WERI-Rb-1 (cell line): ENCODE data around the gene WNT11.

Source experiments
- DNase-seq: peaks from one replicate; pipeline ENCODE4 v3.0.0-alpha.2; 2020
- H3K27ac ChIP-seq: fragments of 250-450 bp; sonication (Bioruptor Pico); 2 replicates; pipeline ENCODE4 v1.5.1; 2020; ENCODE audit warnings: mild to moderate bottlenecking, moderate library complexity
- H3K27me3 ChIP-seq: fragments of 250-450 bp; sonication (Bioruptor Pico); 2 replicates; pipeline ENCODE4 v1.5.1; 2021; ENCODE audit warnings: mild to moderate bottlenecking, low read depth, moderate library complexity; ENCODE audit not compliant: insufficient read depth, severe bottlenecking
- H3K36me3 ChIP-seq: fragments of 250-450 bp; sonication (Bioruptor Pico); 2 replicates; pipeline ENCODE4 v1.5.1; 2020; ENCODE audit warnings: mild to moderate bottlenecking, moderate library complexity
- H3K4me3 ChIP-seq: 2 replicates; pipeline ENCODE4 v1.5.1; 2011; ENCODE audit warnings: low read depth, mild to moderate bottlenecking, control low read depth, low read length
- H3K9me3 ChIP-seq: fragments of 250-450 bp; sonication (Bioruptor Pico); 2 replicates; pipeline ENCODE4 v1.5.1; 2021; ENCODE audit warnings: mild to moderate bottlenecking, moderate library complexity; ENCODE audit not compliant: severe bottlenecking
- TF ChIP-seq, protein P1 (sequence below): IDR thresholded peaks from 2 replicates; pipeline ENCODE4 v1.5.1; 2011; ENCODE audit warnings: low read depth, mild to moderate bottlenecking, control low read depth, inconsistent platforms, low read length

Gene WNT11

GRCh38 chr11:76153571-76153923, 52.8 kb downstream of the WNT11 start:
- Histone ChIP-seq H3K4me3 (no peak overlapping the region), H3K36me3 (no peaks in the 10 kb centered on the region), H3K27ac (no peak overlapping the region), H3K27me3 (no peaks in the 10 kb centered on the region), H3K9me3 (no peaks in the 10 kb centered on the region)
- no peak for DNase-seq
- TF ChIP-seq, protein P1, sequence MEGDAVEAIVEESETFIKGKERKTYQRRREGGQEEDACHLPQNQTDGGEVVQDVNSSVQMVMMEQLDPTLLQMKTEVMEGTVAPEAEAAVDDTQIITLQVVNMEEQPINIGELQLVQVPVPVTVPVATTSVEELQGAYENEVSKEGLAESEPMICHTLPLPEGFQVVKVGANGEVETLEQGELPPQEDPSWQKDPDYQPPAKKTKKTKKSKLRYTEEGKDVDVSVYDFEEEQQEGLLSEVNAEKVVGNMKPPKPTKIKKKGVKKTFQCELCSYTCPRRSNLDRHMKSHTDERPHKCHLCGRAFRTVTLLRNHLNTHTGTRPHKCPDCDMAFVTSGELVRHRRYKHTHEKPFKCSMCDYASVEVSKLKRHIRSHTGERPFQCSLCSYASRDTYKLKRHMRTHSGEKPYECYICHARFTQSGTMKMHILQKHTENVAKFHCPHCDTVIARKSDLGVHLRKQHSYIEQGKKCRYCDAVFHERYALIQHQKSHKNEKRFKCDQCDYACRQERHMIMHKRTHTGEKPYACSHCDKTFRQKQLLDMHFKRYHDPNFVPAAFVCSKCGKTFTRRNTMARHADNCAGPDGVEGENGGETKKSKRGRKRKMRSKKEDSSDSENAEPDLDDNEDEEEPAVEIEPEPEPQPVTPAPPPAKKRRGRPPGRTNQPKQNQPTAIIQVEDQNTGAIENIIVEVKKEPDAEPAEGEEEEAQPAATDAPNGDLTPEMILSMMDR, result no peak

GRCh38 chr11:76152741-76153570, 53.3 kb downstream of the WNT11 start:
- H3K4me3 ChIP-seq, result no peak overlapping the region
- H3K27me3 ChIP-seq, result no peaks in the 10 kb centered on the region
- no peaks in the 10 kb centered on the region for H3K9me3 ChIP-seq
- H3K27ac ChIP-seq, result no peak overlapping the region
- H3K36me3 ChIP-seq, result no peaks in the 10 kb centered on the region
- TF ChIP-seq, protein P1, result no peak
- DNase-seq, result no peak

DNA sequence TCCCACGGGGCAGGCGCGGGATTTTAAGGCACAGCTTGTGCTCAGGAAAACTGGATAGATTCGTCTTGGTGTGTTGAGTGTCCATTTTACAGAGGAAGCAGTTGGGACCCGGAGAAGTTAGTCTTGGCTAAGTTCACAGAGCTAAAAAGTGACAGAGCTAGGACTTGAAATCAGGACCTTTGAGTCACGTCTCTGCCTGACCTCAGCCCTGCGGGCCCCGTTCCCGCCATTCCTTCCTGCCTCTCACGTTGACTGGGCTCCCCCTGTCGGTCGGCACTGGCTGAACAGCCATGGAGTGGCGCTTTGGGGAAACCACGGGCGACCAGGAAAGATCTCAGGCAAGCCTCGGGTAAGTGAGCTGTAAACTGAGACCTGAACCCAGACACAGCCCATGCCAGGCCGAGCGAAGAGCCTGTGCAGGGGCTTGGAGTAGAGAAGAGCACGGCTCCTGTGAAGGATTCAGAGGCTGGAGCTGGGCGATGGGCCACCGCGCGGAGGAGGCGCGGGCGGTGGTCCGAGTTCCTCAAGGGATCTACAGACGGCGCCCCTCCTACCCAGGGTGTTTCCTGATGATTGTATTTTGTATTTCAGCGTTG, 54.1 kb downstream of the WNT11 start:
- Histone ChIP-seq H3K27me3 (no peaks in the 10 kb centered on the region), H3K4me3 (no peak overlapping the region), H3K27ac (no peak overlapping the region), H3K9me3 (no peaks in the 10 kb centered on the region), H3K36me3 (no peaks in the 10 kb centered on the region)
- TF ChIP-seq, protein P1, result peak; percentile 73
- peak; percentile 42 for DNase-seq

DNA sequence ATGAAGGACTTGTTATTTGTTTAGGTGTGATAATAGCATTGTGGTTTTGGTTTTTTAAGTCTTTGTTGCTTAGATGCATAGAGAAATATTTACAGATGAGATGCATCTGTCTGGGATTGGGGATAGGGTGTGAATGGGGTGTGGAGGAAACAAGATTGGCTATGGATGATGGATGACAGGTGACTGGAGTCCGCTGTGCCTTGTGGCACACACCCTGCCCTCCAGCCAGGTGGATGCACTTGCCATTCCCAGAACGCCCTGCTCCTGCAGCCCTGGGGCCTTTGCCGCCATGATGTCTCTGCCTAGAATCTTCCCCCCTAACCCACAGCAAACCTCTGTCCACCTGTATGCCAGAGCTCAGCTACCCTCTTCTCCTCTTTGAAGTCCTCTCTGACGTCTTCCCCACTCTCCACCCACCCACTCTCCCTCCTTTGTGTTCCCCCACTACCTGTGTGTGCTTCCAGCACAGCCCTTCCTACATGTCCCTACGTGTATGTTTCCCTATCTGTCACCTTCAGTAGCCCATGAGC, 54.7 kb downstream of the WNT11 start:
- no peak for DNase-seq
- Histone ChIP-seq H3K27ac (no peak overlapping the region), H3K36me3 (no peaks in the 10 kb centered on the region), H3K27me3 (no peaks in the 10 kb centered on the region), H3K4me3 (no peak overlapping the region), H3K9me3 (no peaks in the 10 kb centered on the region)
- TF ChIP-seq, protein P1, result no peak

DNA sequence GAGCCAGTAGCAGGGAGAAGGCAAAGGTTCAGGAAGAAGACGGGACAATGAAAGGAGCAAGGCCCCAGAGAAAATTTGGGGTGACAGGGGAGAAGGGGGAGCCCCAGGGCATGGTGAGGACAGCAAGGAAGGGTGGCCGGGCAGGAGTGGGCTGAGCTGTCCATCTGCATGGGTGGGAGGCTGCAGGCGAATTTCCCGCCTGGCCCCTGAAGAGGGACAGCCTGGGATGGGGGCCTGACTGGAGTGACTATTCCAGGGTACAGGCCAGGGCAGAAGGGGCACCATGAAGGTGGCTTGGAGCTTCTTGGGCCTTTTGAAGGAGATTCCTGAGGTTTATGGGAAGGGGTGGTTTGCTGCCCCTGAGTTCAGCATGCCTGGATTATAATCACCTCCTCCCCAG, 56.2 kb downstream of the WNT11 start:
- TF ChIP-seq, protein P1, result no peak
- Histone ChIP-seq H3K27ac (no peak overlapping the region), H3K9me3 (no peaks in the 10 kb centered on the region), H3K4me3 (no peak overlapping the region), H3K36me3 (no peaks in the 10 kb centered on the region), H3K27me3 (no peaks in the 10 kb centered on the region)
- no peak for DNase-seq
